DOHH2 (cell line): Measurements from ENCODE around the gene SPRTN.
A peak's percentile ranks its signal among the peaks of the same experiment; 100 is the strongest.

ENCODE experiments used
- H3F3A ChIP-seq: fragments of 200-600 bp; sonication (generic), shearing (Covaris generic); 2 replicates; pipeline ENCODE4 v1.6.0; 2016; ENCODE audit warnings: antibody characterized with exemption, mild to moderate bottlenecking; ENCODE audit not compliant: control insufficient read depth, insufficient read depth
- H3K27ac ChIP-seq: fragments of 200-600 bp; sonication (generic); 2 replicates; pipeline ENCODE4 v1.5.1; 2014; ENCODE audit warnings: low read depth, mild to moderate bottlenecking, low read length, moderate library complexity
- H3K27me3 ChIP-seq: fragments of 200-600 bp; sonication (generic); 2 replicates; pipeline ENCODE4 v1.6.1; 2014; ENCODE audit warnings: mild to moderate bottlenecking, low read length, mixed read lengths; ENCODE audit not compliant: control insufficient read depth
- H3K36me3 ChIP-seq: fragments of 200-600 bp; sonication (generic); 2 replicates; pipeline ENCODE4 v1.6.1; 2014; ENCODE audit warnings: mild to moderate bottlenecking, low read length, moderate library complexity, mixed read lengths; ENCODE audit not compliant: control insufficient read depth
- H3K4me1 ChIP-seq: fragments of 200-600 bp; sonication (generic); 2 replicates; pipeline ENCODE4 v1.6.1; 2014; ENCODE audit warnings: mild to moderate bottlenecking, low read length, mixed read lengths; ENCODE audit not compliant: control insufficient read depth
- H3K4me2 ChIP-seq: fragments of 200-600 bp; sonication (generic); 2 replicates; pipeline ENCODE4 v1.6.0; 2014; ENCODE audit warnings: mild to moderate bottlenecking, low read length, moderate library complexity
- H3K4me3 ChIP-seq: fragments of 200-600 bp; sonication (generic); 2 replicates; pipeline ENCODE4 v1.5.1; 2014; ENCODE audit warnings: mild to moderate bottlenecking, low read length, mixed read lengths
- H3K79me2 ChIP-seq: fragments of 200-600 bp; sonication (generic); 2 replicates; pipeline ENCODE4 v1.6.1; 2014; ENCODE audit warnings: mild to moderate bottlenecking, low read length, mixed read lengths; ENCODE audit not compliant: control insufficient read depth
- H3K9me2 ChIP-seq: fragments of 200-600 bp; sonication (generic); replicated peaks from 2 replicates; pipeline ENCODE4 v1.6.1; 2014; ENCODE audit warnings: mild to moderate bottlenecking, low read length, mixed read lengths; ENCODE audit not compliant: control insufficient read depth
- H3K9me3 ChIP-seq: fragments of 200-600 bp; sonication (generic); 2 replicates; pipeline ENCODE4 v1.6.1; 2014; ENCODE audit warnings: antibody characterized with exemption, low read length, mixed read lengths; ENCODE audit not compliant: control insufficient read depth, insufficient read depth
- H4K20me1 ChIP-seq: fragments of 200-600 bp; sonication (generic); 2 replicates; pipeline ENCODE4 v1.6.0; 2014; ENCODE audit warnings: low read depth, mild to moderate bottlenecking, antibody characterized with exemption, low read length, moderate library complexity; ENCODE audit not compliant: control insufficient read depth, insufficient read depth
- CTCF ChIP-seq: fragments of 200-600 bp; sonication (generic); IDR thresholded peaks from one replicate; pipeline ENCODE4 v1.5.1; 2014; ENCODE audit warnings: antibody characterized with exemption, mild to moderate bottlenecking, low read depth, low read length; ENCODE audit not compliant: poor library complexity, severe bottlenecking
- EZH2phosphoT487 ChIP-seq: fragments of 200-600 bp; sonication (generic); IDR thresholded peaks from 2 replicates; pipeline ENCODE4 v1.6.1; 2017; ENCODE audit warnings: borderline replicate concordance, mild to moderate bottlenecking, antibody characterized with exemption, low read length, moderate library complexity, mixed read lengths

SPRTN gene

GRCh38 chr1:231338270-231339128 lies at the start of gene SPRTN:
TSS of gene SPRTN (plus strand) at chr1:231338293. CDS start at chr1:231338384, 91 bp downstream.
- Histone ChIP-seq H3K27me3 (no peaks in the 10 kb centered on the region), H3K4me1 (peaks cover 40% of the 10 kb centered on the region), H3K36me3 (peaks cover 53% of the 10 kb centered on the region), H3F3A (peaks cover 4% of the 10 kb centered on the region), H4K20me1 (peaks cover 26% of the 10 kb centered on the region), H3K27ac (peak within 1 kb of the TSS; percentile 84), H3K4me3 (peak within 1 kb of the TSS; percentile 98), H3K9me3 (no peaks in the 10 kb centered on the region), H3K4me2 (peak within 1 kb of the TSS; percentile 81), H3K79me2 (peaks cover 81% of the 10 kb centered on the region), H3K9me2 (no peaks in the 10 kb centered on the region)
- no peak for TF ChIP-seq EZH2phosphoT487
- TF ChIP-seq CTCF = no peak

- no peaks in the 10 kb centered on the region for H3K9me3 ChIP-seq
- H3K27me3 ChIP-seq = no peaks in the 10 kb centered on the region
- no peaks in the 10 kb centered on the region for H3F3A ChIP-seq
- H4K20me1 ChIP-seq = no peaks in the 10 kb centered on the region
- no peaks in the 10 kb centered on the region for H3K4me1 ChIP-seq
- no peaks in the 10 kb centered on the region for H3K79me2 ChIP-seq
- no peak overlapping the region for H3K27ac ChIP-seq
- H3K4me2 ChIP-seq = no peak overlapping the region
- no peaks in the 10 kb centered on the region; the same call in 1 of the 2 replicates for H3K9me2 ChIP-seq
- TF ChIP-seq CTCF (no peak), EZH2phosphoT487 (no peak)
- H3K36me3 ChIP-seq = no peaks in the 10 kb centered on the region
- no peak overlapping the region for H3K4me3 ChIP-seq
Observed at GRCh38 chr1:231295938-231296337, 42.2 kb upstream of the SPRTN start.

- no peak for TF ChIP-seq CTCF
- TF ChIP-seq EZH2phosphoT487 = no peak
- no peaks in the 10 kb centered on the region for H3F3A ChIP-seq
- no peaks in the 10 kb centered on the region for H3K9me3 ChIP-seq
- no peak overlapping the region for H3K4me3 ChIP-seq
- no peaks in the 10 kb centered on the region; the same call in 1 of the 2 replicates for H3K9me2 ChIP-seq
- no peaks in the 10 kb centered on the region for H3K36me3 ChIP-seq
- H3K4me2 ChIP-seq = no peak overlapping the region
- no peaks in the 10 kb centered on the region for H4K20me1 ChIP-seq
- H3K79me2 ChIP-seq = no peaks in the 10 kb centered on the region
- H3K4me1 ChIP-seq = no peaks in the 10 kb centered on the region
- no peaks in the 10 kb centered on the region for H3K27me3 ChIP-seq
- no peak overlapping the region for H3K27ac ChIP-seq
Observed at GRCh38 chr1:231301990-231302389, 36.1 kb upstream of the SPRTN start.
